ENCODE measurements around the gene CABP7. TPM values are rescaled to one million over a fixed set of nuclear protein-coding genes. Genes with fewer than 3 reads are reported as not detected.

The CABP7 gene
- total and polyA plus RNA-seq, 2 experiments from 2014 or later, result 0.06 to 0.24 TPM

DNA sequence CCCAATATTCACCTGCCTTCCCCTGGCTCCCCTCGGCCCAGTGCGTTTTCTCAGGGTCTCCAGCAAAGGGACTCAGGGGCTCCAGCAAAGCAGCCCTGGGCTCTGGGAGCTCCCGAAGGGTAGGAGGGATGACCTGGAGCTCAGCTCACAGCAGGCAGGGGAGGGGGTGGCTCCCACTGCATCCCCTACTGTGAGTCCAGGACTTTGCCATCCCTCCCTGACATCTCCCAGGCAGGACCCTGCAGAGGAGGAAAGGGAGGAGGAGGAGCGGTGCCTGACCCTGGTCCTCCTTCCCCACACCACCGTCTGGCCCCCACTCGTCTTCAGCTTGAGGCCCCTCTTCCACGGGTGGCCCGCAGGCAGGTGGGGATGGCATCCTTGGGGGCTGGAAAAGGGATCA, 5.0 kb downstream of the CABP7 start:
- Mint-ChIP-seq H3K9me3 (no peaks in the 10 kb centered on the region), H3K27me3 (ENCODE audit: insufficient read depth, low read depth, poor library complexity) (peaks cover 21% of the 10 kb centered on the region), H3K4me1 (peaks cover 9% of the 10 kb centered on the region; the same call in 2 of the 3 replicates), H3K27ac (no peak overlapping the region), H3K4me3 (no peak overlapping the region), H3K36me3 (ENCODE audit: low read depth) (no peaks in the 10 kb centered on the region)
- TF ChIP-seq POLR2AphosphoS5 (IDR thresholded peaks at IDR 0.05; ENCODE audit: low read depth) (no peak), ZNF462 (CRISPR knock-in tag; IDR thresholded peaks at IDR 0.05) (no peak), EZH2phosphoT487 (IDR thresholded peaks at IDR 0.05; ENCODE audit: unreplicated experiment) (no peak), STAT1 (IDR thresholded peaks at IDR 0.05; ENCODE audit: unreplicated experiment) (no peak), JUNB (IDR thresholded peaks at IDR 0.05; ENCODE audit: unreplicated experiment) (no peak), CREB1 (CRISPR knock-in tag; IDR thresholded peaks at IDR 0.05; ENCODE audit: low read depth) (no peak), ZNF114 (CRISPR knock-in tag; IDR thresholded peaks at IDR 0.05) (no peak), ZNF331 (CRISPR knock-in tag; IDR thresholded peaks at IDR 0.05; ENCODE audit: low read depth) (no peak), NANOG (IDR thresholded peaks at IDR 0.05; ENCODE audit: borderline replicate concordance) (no peak)
- DNase-seq (ENCODE audit: low spot score), result no peak
- Histone ChIP-seq H3F3A (replicated peaks; ENCODE audit: low read depth) (no peaks in the 10 kb centered on the region; the same call in 1 of the 2 replicates), H3K79me2 (replicated peaks; ENCODE audit: insufficient read depth) (no peaks in the 10 kb centered on the region), H3K27me3 (ENCODE audit: insufficient read depth) (peaks cover 25% of the 10 kb centered on the region), H3K4me2 (no peak overlapping the region), H3K4me1 (ENCODE audit: insufficient read depth) (no peaks in the 10 kb centered on the region; the same call in 1 of the 2 replicates), H3K27ac (ENCODE audit: low read depth) (no peak overlapping the region), H3K4me3 (no peak overlapping the region), H3K36me3 (ENCODE audit: insufficient read depth) (no peaks in the 10 kb centered on the region), H4K20me1 (replicated peaks; ENCODE audit: insufficient read depth) (no peaks in the 10 kb centered on the region), H3K9me2 (ENCODE audit: insufficient read depth) (no peaks in the 10 kb centered on the region), H2AFZ (no peak overlapping the region)
- no peak for ATAC-seq
